Tibial artery (tissue), 4 donors: ENCODE measurements around the gene FBN3.

ENCODE experiments used
- DNase-seq, 2 donors: peaks; one replicate each; pipeline ENCODE4 v3.0.0-alpha.2; 2019
- H3K27ac ChIP-seq, 2 donors: fragments of 200-600 bp; sonication (generic) in 1 of 2; 1 replicate in 1 of 2; 2 replicates in 1 of 2; pipeline ENCODE4 v1.5.1; 2018 to 2019; ENCODE audit warnings: mild to moderate bottlenecking in 1 of 2
- H3K27me3 ChIP-seq, 2 donors: fragments of 200-600 bp; sonication (generic) in 1 of 2; one replicate each; pipeline versions ENCODE4 v1.5.1 to v1.6.0; 2016 to 2019
- H3K36me3 ChIP-seq, 3 donors: fragments of 200-600 bp; sonication (generic) in 2 of 3; one replicate each; pipeline ENCODE4 v1.5.1; 2016 to 2019; ENCODE audit warnings: mild to moderate bottlenecking in 2 of 3
- H3K4me1 ChIP-seq, 4 donors: fragments of 200-600 bp; sonication (generic) in 2 of 4; 1 replicate in 3 of 4; 2 replicates in 1 of 4; pipeline ENCODE4 v1.5.1; 2016 to 2019
- H3K4me3 ChIP-seq, 2 donors: fragments of 200-600 bp; sonication (generic) in 1 of 2; 1 replicate in 1 of 2; 2 replicates in 1 of 2; pipeline ENCODE4 v1.5.1; 2018 to 2019; ENCODE audit warnings: mild to moderate bottlenecking in 2 of 2
- H3K9me3 ChIP-seq, 3 donors: fragments of 200-600 bp; sonication (generic) in 1 of 3; one replicate each; pipeline ENCODE4 v1.5.1; 2016 to 2019
- CTCF ChIP-seq, 2 experiments: fragments of 200-600 bp in 1 of 2; fragments of 450-650 bp in 1 of 2; IDR thresholded peaks; one replicate each; pipeline ENCODE4 v1.5.1; 2017 to 2019; ENCODE audit warnings: antibody characterized with exemption in 2 of 2, mild to moderate bottlenecking in 1 of 2, moderate library complexity in 1 of 2
- intact Hi-C: fragments of 100-400 bp; cut with DNase I; formaldehyde crosslinking; loops from one replicate; pipeline ENCODE4 v1.15.0; 2023; ENCODE audit warnings: low total_unique reads

The FBN3 gene

GRCh38 chr19:8069096-8069973, 80.1 kb downstream of the FBN3 start:
- no peak overlapping the region for H3K27ac ChIP-seq
- no peak for DNase-seq
- H3K9me3 ChIP-seq: peaks cover 0 to 19% (median 17%) of the 10 kb centered on the region in 3 donors
- no peak overlapping the region for H3K4me3 ChIP-seq
- peak in 1 of 2 experiments; percentile 14 for TF ChIP-seq CTCF (IDR thresholded peaks at IDR 0.05)
- H3K4me1 ChIP-seq: no peaks in the 10 kb centered on the region
- intact Hi-C loops: no loop called here
- H3K36me3 ChIP-seq: no peaks in the 10 kb centered on the region
- peaks cover 0 to 6% of the 10 kb centered on the region in 2 donors for H3K27me3 ChIP-seq

GRCh38 chr19:8065875-8066261, 83.5 kb downstream of the FBN3 start:
- no peak for DNase-seq
- Histone ChIP-seq H3K27me3 (no peaks in the 10 kb centered on the region), H3K4me3 (no peak overlapping the region), H3K36me3 (no peaks in the 10 kb centered on the region), H3K9me3 (peaks cover 0 to 19% (median 17%) of the 10 kb centered on the region in 3 donors), H3K4me1 (no peaks in the 10 kb centered on the region), H3K27ac (no peak overlapping the region)
- intact Hi-C loops: no loop called here
- no peak for TF ChIP-seq CTCF (IDR thresholded peaks at IDR 0.05)

- peaks cover 0 to 15% (median 14%) of the 10 kb centered on the region in 3 donors for H3K9me3 ChIP-seq
- no peak overlapping the region for H3K27ac ChIP-seq
- H3K36me3 ChIP-seq: no peaks in the 10 kb centered on the region
- TF ChIP-seq CTCF (IDR thresholded peaks at IDR 0.05): no peak
- DNase-seq: no peak
- intact Hi-C loops: no loop called here
- H3K4me1 ChIP-seq: no peaks in the 10 kb centered on the region
- no peaks in the 10 kb centered on the region for H3K27me3 ChIP-seq
- no peak overlapping the region for H3K4me3 ChIP-seq
These were observed 84.2 kb downstream of the FBN3 start for GRCh38 chr19:8064911-8065874.

GRCh38 chr19:8057545-8058270, 91.7 kb downstream of the FBN3 start:
- no peak overlapping the region for H3K27ac ChIP-seq
- no peak for DNase-seq
- H3K36me3 ChIP-seq: no peaks in the 10 kb centered on the region
- TF ChIP-seq CTCF (IDR thresholded peaks at IDR 0.05): no peak
- H3K4me1 ChIP-seq: no peaks in the 10 kb centered on the region
- no peak overlapping the region for H3K4me3 ChIP-seq
- intact Hi-C loops: no loop called here
- H3K27me3 ChIP-seq: peaks cover 0 to 11% of the 10 kb centered on the region in 2 donors
- H3K9me3 ChIP-seq: no peaks in the 10 kb centered on the region

GRCh38 chr19:8056533-8056932, 92.9 kb downstream of the FBN3 start:
- H3K4me1 ChIP-seq: no peaks in the 10 kb centered on the region
- H3K9me3 ChIP-seq: no peaks in the 10 kb centered on the region
- TF ChIP-seq CTCF (IDR thresholded peaks at IDR 0.05): no peak
- no peaks in the 10 kb centered on the region for H3K36me3 ChIP-seq
- H3K27me3 ChIP-seq: peaks cover 0 to 11% of the 10 kb centered on the region in 2 donors
- intact Hi-C loops: no loop called here
- no peak overlapping the region for H3K27ac ChIP-seq
- H3K4me3 ChIP-seq: no peak overlapping the region
- DNase-seq: no peak
